HG02884 (cell line): ENCODE results near the gene CXCL16.
A peak's percentile ranks its signal among the peaks of the same experiment; 100 is the strongest.
"Not testable (repeated sequence)": the region's sequence is repeated elsewhere in the genome, so short reads cannot be mapped to it uniquely, and the experiment has no call there.

Experiments
- ATAC-seq: cut with Tn5 transposase; IDR thresholded peaks from one replicate; pipeline ENCODE4 v1.9.1; 2021; ENCODE audit warnings: mild to moderate bottlenecking, moderate library complexity; ENCODE audit not compliant: unreplicated experiment

Gene CXCL16

GRCh38 chr17:4722678-4723240, 17.0 kb downstream of the CXCL16 start:
- no peak for ATAC-seq

DNA sequence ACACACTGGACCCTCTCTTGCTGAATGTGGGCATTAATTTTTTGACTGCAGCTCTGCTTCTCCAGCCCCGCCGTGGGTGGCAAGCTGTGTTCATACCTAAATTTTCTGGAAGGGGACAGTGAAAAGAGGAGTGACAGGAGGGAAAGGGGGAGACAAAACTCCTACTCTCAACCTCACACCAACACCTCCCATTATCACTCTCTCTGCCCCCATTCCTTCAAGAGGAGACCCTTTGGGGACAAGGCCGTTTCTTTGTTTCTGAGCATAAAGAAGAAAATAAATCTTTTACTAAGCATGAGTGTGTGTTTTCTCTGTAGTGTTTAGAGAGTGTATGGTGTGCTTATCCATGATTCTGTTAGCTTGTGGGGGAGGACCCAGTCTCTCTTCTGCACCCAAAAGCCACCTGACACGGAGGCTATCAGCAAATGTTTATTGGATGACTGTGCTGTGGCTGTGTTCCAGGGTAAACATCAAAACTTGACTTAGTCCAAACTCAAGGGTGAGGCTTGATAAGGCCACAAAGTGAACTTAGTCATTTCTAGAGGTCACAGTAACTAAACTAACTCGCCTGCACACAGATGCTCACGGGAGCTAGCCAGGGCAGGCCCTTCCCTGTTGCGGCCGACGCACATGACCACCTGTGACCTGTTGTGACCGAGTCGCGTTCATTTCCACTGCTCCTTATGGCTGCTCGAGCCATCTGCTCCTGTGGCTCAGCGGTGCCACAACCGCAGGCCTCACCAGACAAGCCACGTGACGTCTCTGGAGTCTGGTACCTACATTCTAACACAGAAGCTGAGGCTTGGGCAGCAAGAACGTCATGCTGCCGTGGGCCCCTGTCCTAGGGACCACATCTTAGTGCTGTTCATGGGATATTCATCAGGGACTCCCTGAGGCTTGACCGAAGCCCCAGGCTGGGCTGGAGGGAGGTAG, 18.3 kb downstream of the CXCL16 start:
- ATAC-seq = no peak

DNA sequence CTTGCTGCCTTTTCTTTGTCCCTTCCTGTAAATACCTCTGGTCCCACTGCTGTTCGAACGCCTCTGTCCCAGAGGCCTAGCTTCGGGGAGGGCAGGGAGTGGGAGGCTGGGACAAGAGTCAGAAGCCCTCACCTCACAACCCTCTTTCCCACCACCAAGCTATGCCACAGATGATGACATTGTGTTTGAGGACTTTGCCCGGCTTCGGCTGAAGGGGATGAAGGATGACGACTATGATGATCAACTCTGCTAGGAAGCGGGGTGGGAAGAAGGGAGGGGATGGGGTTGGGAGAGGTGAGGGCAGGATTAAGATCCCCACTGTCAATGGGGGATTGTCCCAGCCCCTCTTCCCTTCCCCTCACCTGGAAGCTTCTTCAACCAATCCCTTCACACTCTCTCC, 18.9 kb downstream of the CXCL16 start:
- ATAC-seq = no peak

DNA sequence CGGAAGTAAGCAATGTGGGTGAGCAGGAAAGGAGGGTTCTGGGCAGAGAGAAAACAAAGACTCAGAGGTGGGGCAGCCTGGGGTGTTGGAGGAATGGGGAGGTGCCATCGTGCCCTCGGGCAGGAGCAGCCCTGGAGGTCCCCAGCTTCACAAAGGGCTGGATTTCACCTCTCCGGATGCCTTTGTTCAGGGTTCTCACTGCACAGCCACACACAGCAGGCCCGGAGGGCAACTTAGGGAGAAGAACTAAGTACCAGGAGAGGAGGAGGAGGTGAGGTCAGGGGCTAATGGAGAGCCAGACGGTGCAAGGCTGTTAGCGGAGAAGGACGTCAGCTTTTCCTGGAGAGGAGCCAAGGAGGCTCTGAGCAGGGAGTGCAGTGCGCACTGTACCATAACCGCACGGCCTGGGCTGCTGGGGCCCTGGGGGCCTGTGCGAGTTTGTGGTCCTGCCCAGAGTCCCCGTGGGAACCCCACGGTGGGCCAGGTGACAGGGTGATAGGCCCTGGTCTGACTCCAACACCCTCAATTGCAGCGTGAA, 20.0 kb downstream of the CXCL16 start:
- ATAC-seq = no peak

DNA sequence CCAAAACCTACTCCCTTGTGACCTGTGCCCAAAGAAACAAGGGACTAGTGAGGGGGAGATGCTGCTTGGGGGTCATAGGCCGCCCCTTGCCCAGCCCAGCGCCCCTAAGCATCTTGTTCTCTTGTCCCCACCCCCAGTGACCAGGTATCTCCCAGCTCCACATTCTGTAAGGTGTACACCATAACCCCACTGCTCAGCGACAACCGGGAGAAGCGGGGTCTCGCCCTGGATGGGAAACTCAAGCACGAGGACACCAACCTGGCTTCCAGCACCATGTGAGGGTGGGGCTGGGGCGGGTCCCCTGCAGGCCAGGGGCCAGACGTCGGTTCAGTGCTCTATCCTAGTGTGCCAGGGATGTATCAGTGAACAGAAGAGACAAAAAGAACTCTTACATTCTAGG, 20.6 kb downstream of the CXCL16 start:
- ATAC-seq = no peak

- ATAC-seq = no peak
These were observed 21.5 kb downstream of the CXCL16 start for GRCh38 chr17:4718276-4718675.

- ATAC-seq = no peak
These were observed 21.9 kb downstream of the CXCL16 start for GRCh38 chr17:4717791-4718190.

DNA sequence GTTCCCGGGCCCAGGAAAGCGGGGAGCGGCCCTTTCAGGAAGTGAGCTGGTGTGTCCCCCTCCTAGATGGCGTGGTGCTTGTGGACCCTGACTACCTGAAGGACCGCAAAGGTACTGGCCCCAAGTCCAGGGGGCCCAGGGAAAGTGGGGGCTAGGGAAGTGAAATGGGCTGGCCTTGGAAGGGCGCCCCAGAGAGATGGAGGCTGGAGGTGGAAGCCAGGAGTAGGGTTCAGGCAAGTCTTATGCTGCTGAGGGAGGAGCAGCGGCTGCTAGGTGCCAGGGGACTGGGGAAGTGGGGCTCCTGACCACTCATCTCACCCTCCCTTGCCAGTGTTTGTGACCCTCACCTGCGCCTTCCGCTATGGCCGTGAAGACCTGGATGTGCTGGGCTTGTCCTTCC, 23.6 kb downstream of the CXCL16 start:
- no peak for ATAC-seq

DNA sequence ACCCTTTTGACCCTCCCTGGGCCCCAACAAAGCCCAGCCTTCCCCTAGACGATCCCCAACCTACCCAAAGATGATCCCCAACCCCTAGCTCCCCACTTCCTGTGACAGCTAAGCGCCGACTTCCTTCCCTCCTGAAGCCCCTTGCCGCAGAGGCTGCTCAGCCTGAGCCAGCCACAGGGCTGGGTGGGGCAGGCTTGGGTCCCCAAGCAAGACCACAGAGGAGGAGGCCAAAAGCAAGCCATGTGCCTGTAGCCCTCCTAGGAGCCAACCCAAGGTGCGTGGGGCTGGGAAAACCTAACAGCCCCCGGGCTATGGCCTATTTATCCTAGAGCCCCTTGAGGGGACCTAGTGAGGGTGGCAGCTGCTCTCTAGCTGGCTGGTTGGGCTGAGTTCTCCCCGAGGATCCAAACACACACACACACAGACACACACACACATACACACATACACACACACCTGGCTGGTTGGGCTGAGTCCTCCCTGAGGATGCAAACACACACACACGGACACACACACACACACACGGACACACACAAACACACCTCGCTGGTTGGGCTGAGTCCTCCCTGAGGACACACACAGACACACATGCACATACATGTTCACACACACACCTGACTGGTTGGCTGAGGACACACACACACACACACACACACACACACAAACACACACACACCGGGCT, 24.5 kb downstream of the CXCL16 start:
- no peak for ATAC-seq

- ATAC-seq = not testable (repeated sequence)
These were observed 25.2 kb downstream of the CXCL16 start for GRCh38 chr17:4714340-4715062.

DNA sequence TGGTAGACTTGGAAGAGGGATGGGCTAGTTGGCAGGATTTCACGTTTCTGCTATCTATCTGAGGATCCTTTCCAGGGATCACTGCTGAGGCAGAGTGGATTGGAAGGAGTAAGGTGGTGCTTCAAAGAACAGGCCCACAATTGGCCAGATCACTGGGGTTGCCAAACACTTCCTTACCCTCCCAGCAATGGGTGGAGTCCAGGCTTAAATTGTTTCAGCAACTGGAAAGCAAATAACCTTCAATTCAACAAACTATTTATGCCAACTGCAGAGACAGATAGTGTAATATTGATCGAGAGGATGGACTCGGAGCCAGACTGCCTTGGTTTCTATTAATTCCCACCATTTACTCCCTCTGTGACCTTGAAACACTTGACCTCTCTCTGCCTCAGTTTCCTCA, 27.2 kb downstream of the CXCL16 start:
- ATAC-seq = no peak

DNA sequence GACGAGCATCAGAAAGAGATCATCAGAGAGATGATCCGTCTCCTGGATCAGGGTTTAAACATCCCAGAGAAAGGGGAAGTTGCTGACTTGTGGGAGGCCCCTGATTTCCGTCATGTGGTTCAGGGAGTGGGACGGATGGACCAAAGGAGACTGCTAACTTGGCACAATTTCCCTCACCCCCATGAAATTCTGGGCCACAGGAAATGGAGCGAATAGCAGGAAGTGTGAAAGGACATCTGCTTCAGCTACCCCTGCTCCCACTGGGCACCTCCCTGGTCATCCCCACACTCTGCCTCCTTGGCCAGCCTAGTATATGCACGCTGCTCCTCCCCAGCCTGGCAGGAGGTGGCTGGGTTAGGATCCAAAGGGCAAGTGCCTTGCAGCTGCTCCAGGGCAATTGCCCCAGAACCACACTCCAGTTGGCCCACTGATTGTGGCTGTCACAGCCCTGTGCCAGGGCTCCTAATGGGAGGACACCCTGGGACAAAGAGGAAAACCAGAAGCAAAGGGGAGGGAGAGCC, 28.0 kb downstream of the CXCL16 start:
- no peak for ATAC-seq

DNA sequence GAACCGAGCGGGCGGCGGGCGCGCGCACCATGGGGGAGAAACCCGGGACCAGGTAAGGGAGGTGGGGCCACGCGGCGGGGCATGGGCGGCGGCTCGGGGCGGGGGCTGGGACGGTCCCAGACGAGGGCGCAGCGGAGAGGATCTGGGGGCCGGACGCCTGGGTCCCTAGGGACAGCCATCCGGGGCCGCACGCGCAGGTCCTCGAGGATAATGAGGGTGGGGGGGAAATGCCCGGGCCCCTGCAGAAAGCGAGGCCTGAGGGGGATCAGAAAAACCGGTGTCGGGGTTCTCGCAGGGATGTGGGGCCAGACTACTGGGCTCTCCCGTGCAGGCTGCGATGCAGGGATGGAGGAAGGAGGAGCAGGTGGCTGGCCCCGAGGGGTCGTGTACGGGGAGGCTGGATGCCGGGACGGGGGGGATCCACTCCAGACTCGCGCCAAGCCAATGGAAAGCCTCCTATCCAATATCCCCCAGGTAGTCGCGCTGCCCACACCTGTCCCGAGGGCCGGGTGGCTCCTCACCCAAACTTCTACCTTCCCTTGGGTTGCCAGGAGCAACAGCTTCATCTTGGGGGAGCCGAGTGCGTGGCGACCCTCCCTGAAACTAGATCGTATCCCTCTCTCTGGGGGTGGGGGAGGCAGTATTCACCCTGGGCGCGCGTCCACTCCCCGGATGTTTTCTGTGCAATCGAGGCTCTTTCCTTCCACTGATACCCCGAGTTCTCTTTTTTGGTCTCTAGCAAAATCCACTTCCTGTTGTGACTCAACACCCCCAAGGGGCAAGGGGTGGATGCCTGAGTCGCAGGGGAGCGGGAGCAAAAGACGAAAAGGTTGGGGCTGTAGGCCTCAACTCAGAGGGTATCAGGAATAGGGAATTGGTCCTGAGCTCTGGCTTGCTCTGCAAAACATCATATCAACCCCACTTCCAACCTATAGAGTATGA, 28.8 kb downstream of the CXCL16 start:
- no peak for ATAC-seq

GRCh38 chr17:4709794-4710692, 29.7 kb downstream of the CXCL16 start, which contains the start of gene ARRB2:
Gene ARRB2 (plus strand): TSS chr17:4710632. CDS start chr17:4710722, 90 bp downstream.
- ATAC-seq = peak; percentile 67

DNA sequence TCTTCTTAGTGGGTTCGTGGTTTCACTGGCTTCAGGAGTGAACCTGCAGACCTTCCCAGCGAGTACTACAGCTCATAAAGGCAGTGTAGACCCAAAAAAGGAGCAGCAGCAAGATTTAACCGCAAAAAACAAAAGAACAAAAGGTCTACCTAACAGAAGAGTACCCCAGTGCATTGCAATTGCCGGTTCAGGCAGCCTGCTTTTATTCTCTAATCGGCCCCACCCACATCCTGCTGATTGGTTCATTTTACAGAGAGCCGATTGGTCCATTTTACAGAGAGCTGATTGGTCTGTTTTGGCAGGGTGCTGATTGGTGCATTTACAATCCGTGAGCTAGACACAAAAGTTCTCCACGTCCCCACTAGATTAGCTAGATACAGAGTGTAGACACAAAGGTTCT, 31.3 kb downstream of the CXCL16 start:
- ATAC-seq = no peak

DNA sequence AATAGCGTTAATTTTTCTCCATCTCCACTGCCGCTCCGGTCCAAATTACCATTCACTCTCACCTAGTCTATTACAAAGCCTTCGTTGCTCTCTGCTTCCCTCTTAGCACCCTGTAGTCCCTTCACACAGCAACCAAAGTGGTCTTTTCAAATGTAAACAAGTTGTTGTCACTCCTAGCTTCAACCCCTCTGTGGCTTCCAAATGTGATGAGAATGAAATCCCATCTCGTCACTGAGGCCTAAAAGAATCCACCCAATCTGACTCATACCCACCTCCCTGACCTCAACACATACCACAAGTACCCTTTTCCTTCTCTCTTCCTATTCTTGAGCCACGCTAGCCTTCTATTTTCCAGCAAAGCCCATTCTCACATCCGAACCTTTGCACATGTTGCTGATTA, 33.6 kb downstream of the CXCL16 start:
- no peak for ATAC-seq

GRCh38 chr17:4704991-4705390, 34.7 kb downstream of the CXCL16 start:
- no peak for ATAC-seq

DNA sequence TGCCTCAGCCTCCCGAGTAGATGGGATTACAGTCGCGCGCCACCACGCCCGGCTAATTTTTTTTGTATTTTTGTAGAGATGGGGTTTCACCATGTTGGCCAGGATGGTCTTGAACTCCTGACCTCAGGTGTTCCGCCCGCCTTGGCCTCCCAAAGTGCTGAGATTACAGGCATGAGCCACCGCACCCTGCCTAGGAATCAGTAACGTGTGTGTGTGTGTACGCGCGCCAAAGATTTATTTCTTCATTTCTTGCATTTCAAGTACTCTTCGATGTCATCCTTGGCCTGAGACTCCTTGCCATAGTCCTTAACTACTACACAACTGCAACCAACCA, 35.2 kb downstream of the CXCL16 start:
- ATAC-seq = not testable (repeated sequence)

- ATAC-seq = no peak
These were observed 36.4 kb downstream of the CXCL16 start for GRCh38 chr17:4703330-4703691.
